ENCODE results near the gene ATRNL1.

ATRNL1 gene

DNA sequence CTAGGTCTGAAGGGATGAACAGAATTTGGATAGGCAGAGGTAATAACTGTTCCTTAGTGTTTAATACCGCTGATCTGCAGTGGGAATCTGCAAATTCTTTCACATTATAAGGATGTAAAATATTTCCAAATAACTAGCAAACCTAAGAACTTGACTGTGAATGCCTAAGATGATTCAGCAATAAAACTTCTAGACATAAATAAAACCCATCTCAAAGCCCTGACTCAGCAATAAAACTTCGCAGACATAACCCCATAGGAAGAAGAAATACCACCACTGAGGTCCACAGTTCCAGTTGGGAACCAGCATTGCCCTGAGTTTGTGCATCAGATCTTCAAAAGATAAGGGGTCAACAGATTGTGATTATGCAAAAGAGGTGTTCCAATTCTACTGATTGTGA is 825.6 kb downstream of the ATRNL1 start:
- no peak for DNase-seq

DNA sequence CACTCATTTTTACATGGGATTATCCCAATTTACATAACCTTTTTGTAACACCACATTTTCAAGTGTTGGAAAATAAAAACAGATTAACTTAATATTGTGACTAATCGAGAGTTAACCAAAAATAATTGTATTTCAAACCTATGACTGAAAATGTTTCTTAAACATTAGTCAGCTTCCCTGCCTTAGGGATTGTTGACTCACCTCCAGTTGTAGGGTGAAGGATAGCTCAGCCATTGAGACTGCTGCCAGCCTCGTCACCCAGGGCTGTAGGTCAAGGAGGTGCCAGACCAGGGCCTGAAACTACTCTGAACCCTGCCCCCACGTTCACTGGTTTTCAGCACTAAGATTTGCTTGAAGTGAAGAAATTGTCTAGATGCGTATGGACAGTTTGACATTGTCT is 828.6 kb downstream of the ATRNL1 start:
- DNase-seq: no peak

DNA sequence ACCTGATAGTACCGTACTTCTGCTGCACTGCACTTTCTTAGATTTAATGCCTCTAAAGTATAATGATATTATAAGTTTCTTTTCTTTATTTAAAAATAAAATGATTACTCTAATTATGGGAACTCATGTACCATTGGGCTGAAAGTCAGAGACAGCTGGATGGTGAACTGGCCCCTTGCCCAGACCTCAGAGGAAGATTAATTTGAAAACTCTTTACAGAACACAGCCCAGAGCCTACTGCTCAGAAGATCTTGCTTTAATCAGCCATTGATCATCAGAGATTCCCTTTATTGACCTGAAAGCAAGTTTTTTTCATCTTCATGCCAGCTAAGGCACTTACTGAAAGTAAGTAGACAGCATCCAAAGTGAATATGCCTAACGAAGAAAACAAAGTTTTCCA is 838.1 kb downstream of the ATRNL1 start:
- no peak for DNase-seq

DNA sequence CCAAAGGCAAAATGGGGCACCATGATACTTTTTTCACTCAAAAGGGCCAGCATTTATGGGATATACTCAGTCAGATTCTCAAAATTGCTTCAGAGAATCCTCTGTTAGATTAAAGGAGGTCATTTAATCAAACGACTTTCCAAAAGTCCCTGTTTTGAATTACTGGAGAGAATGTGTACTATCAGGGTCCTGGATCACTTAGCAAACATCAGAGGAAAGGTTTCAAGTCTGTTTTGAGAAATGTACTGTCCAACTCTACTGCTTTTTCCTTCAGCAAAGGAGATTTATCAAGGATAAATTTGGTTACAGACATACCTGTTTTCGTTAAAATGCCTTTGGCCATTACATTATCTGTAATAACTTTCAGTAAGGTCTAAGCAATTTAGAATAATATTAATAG is 838.9 kb downstream of the ATRNL1 start:
- DNase-seq: no peak

DNA sequence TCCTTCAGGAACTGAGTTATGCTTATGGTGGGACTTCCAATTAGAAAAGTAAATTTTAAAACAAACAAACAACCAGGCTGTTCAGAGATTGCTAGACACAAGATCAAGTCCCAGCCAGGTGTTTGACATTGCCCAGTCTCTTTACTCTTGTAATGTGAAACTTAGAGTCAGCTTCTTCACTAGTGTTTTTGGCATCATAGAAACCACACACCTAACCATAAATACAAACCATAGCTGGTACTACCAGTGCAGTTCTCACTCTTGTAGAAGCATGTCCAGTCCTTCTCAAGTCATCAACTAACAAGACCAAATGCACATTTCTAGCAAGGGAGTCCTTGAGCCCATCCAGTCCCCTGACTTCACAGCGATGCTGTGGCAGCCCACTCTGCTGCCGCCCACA is 839.9 kb downstream of the ATRNL1 start:
- DNase-seq: no peak

DNA sequence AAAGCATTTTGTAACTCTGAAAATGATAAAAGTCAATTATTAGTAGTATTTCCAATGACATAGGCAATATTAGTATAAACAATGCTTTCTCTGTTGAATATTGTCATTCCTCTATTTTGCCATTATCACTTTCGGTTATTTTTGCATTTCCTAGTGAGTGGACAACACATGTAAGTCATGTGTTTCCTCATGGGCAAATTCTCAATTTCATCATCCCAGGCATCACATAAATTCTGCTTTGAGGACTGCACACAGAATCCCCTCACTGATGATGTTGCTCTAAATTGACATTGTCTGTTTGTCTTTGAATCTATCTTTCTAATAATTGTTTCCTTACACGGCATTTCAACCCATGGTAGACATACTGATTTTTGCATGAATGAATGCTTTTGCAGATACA is 842.6 kb downstream of the ATRNL1 start:
- no peak for DNase-seq

DNA sequence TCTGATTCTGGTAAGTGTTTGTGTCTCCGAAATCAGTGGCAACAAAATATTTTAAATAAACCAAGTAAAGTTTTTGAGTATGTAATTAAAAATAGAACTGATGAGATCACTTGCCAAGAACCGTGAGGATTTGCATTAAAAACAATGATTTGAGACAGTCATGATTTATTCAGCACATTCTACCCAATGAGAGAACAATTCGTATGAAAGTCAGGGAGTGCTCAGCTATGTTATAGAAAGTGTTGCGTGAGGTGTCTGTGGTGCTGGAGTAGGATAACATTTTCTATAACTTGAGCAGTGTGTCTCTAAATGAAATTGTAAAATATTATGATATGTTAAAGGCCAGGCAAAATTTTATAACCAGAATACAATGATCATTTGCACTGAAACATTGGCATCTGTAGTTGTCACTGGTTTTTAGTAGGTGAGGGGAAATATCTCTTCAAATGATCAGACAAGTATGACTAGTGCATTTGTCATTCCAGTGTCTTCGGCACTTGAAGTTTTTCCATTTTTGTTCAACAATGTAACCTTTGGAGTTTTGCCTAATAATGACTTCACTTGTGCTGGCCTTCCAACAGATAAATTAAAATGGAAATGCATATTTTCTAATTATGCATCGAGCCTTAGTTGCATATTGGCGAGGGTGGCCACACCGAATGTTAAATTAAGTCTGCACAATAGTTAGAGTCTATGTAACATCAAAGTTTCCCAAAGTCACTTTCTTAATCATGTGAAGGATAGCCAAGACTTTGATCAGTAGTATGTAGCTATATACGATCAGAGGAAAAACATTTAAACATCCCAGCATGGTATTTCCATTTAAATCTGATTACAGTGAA is 844.0 kb downstream of the ATRNL1 start:
- no peak for DNase-seq

DNA sequence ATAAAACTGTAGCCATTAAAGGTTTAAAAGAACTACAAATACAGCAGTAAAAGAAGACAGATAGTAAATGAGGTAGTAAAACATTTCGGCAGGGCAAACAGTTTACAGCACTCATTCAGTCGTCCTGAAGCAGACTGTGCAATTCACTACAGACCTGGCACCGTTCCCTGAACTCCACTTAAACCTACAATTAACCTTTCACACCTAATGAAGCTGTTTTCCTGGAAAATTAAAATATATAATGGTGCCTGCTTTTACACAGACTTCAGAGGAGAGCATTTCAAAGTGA is 844.5 kb downstream of the ATRNL1 start:
- no peak for DNase-seq

DNA sequence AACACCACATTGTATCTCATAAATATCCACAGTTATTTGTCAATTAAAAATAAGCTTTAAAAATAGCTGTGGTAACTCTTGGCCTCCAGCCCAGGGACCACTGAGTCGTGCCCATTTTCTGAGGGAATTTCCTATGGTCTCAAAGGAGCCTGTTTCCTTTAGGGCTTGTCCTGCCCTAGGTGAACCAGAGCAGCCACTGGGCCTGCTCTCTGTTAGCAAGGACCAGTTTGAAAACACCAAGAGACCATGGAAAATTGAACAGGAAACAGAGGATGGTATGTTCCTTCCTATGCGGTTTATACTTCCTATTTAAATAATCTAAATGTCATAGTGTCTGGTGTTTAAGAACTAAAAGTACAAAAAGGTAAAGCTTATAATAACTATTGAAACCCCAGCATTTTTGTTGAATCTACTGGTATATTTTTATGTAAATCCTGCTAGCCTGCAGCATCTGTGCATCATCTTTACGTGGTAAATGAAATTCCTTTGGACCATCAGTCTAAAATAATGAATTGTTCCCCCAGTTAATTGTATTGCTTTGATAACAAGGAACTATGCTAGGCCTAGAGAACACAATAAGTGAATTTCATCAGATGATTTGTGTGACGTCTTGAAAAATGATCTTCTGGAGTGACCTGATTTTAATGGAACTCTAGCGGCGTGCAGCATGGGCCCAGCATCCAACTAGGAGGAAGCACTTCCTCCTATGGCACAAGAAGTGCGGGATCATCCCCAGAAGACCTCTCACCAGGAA is 846.1 kb downstream of the ATRNL1 start:
- no peak for DNase-seq

DNA sequence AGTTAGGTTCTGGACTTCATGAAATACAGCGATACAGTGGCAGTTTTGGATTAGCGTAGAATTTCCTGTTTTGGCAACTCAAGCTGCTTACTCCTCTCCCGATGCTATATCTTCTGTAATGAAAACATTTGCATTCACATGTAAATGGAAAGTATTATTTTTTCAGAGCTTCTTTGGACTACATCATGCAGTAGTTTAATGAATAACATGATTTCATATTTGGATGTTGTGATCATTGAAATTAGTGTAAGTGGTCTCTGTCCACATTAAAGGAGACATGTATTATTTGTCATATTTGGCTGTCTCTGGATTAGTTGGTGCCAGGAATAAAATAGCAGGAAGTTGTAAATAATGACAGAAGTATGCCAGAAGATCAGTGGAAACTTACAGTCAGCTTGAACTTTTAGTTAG is 848.2 kb downstream of the ATRNL1 start:
- DNase-seq: no peak

DNA sequence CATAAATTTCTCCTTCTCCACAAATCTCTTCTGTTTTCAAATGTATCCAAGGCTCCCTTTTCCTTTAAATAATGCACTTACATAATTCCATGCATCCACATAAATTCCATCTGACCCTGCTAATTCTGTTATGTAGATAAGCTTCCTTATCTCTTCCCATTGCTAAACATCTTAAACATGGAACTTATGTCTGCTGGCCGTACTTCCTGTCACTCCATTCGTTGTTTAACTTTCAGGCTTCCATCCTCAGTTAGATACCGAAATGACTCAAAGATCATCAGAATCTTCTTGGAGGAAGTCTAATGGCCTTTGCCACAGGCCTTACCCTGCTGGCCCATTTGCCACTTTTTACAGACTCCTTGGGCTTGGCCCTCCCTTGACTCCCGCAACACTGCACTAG is 848.9 kb downstream of the ATRNL1 start:
- no peak for DNase-seq

DNA sequence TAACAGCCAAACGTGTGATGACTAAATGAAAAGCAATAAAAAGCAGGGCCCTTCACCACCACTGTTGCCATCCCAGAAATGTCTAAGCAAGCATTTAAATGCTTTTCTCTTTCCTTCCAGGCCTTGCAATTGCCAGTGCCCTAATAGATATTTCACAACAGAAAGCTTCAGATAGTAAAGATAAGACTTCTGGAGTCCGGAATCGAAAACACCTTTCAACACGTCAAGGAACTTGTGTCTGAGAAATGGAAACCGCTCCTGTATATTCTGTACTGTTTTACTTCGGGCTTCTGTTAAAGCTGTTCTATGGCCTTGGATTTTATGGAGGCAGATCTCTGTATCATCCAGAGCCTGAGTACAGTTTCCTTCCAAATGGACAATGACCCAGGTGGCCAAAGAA is 851.4 kb downstream of the ATRNL1 start:
- no peak for DNase-seq

DNA sequence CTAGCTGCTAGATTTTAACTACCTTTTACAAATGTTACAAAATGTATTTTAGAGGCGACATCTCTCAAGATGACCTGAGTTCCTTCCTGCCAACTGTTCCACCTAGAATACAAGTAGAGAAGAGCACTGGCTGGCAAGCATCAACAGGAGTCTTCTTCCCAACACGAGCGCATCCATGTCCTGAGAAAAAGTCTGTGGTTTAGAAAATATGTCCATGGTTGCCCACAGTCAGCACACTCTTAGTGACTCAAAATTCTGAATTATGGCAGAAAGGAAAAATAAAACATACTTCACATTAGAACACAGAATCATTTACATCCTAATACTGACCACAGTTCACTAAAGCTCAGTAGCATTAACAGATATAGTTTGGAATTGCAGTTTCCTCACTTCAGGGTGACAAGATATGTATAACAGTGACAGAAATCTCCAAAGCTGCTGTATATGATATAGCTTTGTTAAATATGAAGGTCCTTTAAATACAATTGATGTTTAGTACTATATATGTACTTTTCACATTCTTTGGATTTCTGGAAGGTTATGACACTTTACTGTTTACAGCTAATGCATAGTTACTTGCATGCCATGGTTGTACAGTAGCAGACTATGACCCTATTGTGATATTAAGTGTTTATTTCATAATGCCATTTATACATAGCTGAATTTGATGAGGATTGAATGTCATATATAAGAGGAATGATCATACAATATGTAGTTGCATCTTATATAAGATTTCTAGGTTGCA is 852.7 kb downstream of the ATRNL1 start:
- no peak for DNase-seq

DNA sequence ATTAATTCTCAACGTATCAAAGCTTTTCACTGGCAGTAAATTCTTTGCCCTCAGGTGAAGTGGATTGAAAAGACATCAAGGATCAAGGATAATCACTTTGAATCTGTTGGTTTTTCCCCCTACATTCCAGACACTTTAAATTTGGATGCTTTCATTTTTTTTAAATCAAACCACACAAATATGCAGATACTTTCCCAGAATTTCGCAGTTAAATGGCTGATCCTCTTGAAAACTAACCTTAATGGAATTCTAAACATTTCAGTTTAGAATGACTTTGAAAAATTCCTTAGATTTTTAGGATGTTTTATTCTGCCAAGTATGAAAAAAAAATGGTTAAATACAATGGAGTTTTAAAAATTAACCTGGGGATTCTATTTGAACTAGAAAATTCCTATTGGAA is 853.9 kb downstream of the ATRNL1 start:
- no peak for DNase-seq

DNA sequence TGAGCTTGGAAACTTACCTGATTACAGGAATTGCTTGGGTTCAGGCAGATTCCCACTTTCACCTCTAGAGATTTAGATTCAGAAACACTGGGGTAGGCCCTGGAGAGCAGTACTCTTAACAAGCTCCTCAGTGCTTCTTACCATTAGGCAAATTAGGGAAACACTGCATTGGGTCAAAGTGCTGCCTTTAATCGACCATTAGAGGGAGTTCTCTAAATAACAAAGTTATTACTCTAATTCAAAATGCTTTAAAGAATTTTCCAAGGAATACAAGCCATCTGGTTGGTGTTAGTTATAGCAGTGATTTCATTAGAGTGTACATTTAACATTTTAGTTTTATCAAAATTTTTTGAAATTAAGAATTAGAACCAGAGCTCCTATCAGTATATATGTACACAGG is 855.3 kb downstream of the ATRNL1 start:
- DNase-seq: no peak

DNA sequence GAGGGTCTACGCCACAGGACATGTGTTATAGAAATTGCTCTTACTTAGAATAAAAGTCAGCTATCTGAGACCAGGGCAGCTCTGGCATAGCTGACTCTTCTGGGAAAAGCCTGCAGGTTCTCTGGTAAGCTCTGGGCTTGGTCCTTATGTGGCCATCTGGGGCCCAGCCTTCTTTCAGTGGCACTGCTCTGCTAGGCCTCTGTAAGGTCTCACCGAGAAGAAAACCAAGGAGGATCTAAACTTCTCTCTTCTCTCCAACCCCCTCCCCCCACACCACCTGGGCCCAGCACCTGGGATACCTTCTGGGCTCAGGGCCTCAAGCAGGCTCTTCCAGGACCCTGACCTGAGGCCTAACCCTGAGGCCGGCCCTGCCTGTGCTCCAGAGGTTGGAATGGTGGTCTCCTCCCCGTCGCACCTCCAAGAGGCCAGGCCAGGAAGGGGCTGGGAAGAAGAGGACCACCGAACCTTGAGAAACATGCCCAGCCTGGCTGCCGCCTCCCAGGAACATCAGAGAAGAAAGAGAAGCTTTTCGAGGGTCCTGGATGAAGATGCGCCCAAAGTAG is 856.2 kb downstream of the ATRNL1 start:
- no peak for DNase-seq

DNA sequence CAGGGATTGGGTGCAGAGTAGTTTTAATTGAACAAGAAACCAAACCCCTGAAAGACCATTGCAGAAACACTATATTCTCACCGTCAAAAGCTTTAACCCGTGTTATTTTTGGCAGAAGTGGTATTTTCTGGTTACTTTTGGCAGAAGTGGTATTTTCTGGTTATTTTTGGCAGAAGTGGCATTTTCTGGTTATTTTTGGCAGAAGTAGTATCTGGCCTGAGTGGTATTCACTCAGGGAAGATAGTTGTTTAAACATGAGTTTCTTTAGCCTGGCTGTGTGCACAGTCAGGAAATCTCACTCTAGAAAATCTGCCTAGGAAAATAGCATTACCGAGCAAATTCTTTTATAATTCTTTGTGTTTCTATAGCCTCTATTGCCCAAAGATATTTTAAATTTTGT is 857.2 kb downstream of the ATRNL1 start:
- no peak for DNase-seq

DNA sequence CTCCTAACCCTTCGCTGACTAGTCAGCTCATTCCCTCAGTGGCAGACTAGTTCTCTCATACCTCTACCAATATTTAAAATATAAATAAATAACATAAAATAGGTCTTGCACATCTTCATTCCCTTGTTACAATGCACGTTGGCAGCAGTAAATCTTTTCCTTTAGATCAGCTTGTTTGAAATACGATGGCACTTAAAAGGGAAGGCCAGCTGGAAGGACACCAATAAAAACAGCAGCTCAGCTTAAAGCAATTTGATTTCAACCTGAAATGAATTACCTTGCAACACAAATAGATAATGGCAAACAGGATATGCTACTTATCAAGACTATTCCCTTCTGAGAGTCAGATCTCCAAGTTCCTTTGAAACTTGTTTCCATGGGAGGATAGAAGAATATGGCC is 858.1 kb downstream of the ATRNL1 start:
- DNase-seq: no peak

DNA sequence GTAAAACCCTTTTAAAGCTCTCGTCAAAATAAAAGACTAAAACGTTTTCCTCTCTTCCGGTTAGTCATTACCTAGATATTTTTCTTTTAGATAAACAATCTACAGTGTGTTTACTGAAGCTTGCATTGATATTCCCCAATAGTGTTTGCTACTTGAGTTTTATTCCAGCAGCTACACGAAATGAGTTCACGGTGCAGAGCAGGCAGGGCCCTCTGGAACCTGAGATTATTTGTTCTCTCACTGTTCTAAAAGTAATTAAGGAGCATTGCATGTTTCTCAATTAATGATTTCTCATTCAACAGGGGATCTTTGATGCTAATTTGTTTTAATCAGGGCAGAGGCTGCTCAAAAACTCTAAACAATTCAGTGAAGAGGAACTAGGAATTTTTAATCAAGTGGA is 860.1 kb downstream of the ATRNL1 start:
- DNase-seq: no peak

DNA sequence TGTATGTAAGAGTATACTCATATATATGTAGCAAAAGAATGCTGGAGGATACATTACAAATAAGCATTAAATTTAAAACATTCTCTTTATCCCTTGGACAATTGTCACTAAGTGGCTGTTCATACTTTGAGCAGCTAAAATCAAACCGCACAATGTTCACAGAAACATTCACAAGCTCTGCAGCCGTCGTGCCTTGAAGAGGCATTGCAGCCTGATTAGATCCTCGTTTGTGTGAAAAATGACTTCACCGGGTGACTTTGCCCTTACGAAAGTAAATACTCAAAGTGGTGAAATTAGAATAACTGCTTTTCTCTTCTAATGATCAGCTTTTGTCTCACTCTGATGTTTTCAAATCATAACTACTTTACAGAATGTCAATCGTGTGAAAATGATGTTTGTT is 860.8 kb downstream of the ATRNL1 start:
- no peak for DNase-seq

DNA sequence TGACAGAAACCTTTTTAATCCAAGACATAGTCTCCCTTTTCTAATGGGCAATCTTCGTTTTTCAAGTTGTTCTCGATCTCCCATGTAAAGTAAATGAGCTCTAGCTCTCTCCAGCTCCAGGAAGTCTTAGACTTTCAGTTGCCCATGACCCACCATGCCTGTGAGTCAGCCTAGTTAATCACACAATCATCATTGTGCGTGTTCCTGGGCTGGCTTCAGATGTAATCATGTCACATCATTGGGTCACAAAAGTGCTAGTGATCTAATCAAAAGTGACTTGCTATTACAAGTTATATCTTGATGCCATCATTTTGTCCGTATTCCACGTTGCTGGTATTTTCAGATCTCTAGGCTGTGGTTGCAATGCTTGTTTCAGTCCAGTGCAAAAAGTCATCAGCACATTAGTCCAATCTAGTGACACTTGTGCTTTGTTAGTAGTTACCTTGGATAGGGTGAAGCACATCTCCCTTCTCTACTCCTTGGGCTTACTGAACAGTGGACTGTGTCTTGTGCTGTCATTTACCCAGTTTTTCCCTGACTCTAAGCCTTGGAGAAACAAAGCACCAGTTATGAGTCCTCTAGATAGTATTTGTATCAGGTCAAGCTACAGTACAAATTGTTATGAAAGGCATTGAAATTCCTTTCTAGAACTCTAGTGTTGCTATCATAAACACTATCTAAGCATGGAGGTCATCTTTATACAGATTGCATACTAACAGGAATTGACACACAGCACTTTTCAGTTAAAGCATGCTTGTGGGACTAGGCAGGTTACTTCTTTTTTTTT is 863.3 kb downstream of the ATRNL1 start:
- DNase-seq: no peak

DNA sequence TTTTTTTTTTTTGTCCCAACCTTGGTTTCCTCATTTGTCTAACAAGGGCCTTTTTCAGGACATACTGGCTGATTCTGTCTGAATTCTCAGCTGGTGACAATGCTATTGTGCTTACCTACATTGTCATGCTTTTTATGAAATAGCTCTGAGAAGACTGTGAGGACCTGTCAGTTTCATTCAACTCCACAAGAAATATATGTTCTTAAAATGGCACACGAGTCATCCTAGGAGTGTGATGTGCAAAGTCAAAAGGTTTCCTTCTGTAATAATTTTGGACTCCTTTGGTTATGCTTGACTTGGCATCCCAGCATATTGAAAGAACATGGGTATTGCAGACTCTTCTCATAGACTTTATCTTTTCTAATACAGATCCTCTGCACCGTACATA is 863.8 kb downstream of the ATRNL1 start:
- no peak for DNase-seq
